Panc1 (cell line): ENCODE results near the gene MAGI2. TPM values are rescaled to one million over a fixed set of nuclear protein-coding genes. Genes with fewer than 3 reads are reported as not detected.

Source experiments
- ATAC-seq: fragments of 200-7000 bp; cut with Tn5 transposase; 2 replicates; pipeline ENCODE4 v1.9.1; 2020; ENCODE audit warnings: mild to moderate bottlenecking, moderate library complexity
- BruUV-seq: library from RNA; stranded (reverse); fragments of 400-500 nt; replicated peaks from 2 replicates; lab custom pipeline; 2021; lab: Mats Ljungman, UMichigan
- CTCF ChIA-PET: fragments of 300-600 bp; sonication (Branson Sonifier 250); formaldehyde crosslinking; loops from one replicate; lab custom pipeline; 2022; ENCODE audit warnings: antibody characterized with exemption; lab: Charles Lee
- POLR2A ChIA-PET: fragments of 300-600 bp; sonication (Branson Sonifier 250); formaldehyde crosslinking; loops from one replicate; lab custom pipeline; 2022; ENCODE audit warnings: antibody characterized with exemption; lab: Charles Lee
- DNase-seq: peaks from one replicate; pipeline ENCODE4 v3.0.0-alpha.2; 2010; ENCODE audit warnings: low read depth, low spot score
- H3K27ac ChIP-seq: 2 replicates; pipeline ENCODE4 v1.5.1; 2011; ENCODE audit warnings: mild to moderate bottlenecking, low read length, inconsistent platforms
- H3K27me3 ChIP-seq: fragments of 200-500 bp; sonication (Bioruptor generic); 2 replicates; pipeline ENCODE4 v1.6.0; 2014; ENCODE audit warnings: low read length, inconsistent platforms; ENCODE audit not compliant: control insufficient read depth, insufficient read depth
- H3K36me3 ChIP-seq: fragments of 200-500 bp; sonication (Bioruptor generic); 2 replicates; pipeline ENCODE4 v1.5.1; 2014; ENCODE audit warnings: inconsistent platforms, mild to moderate bottlenecking, low read length, moderate library complexity; ENCODE audit not compliant: control insufficient read depth, insufficient read depth
- H3K4me1 ChIP-seq: 2 replicates; pipeline ENCODE4 v1.5.1; 2011; ENCODE audit warnings: inconsistent platforms, mild to moderate bottlenecking, low read length, moderate library complexity; ENCODE audit not compliant: control insufficient read depth, insufficient read depth
- H3K4me3 ChIP-seq, 2 experiments: 2 replicates each; pipeline ENCODE4 v1.5.1; 2011 to 2012; ENCODE audit warnings: low read depth in 2 of 2, low read length in 2 of 2, mild to moderate bottlenecking in 2 of 2, inconsistent platforms in 1 of 2, moderate library complexity in 1 of 2
- H3K9me3 ChIP-seq: fragments of 200-500 bp; sonication (Bioruptor generic); 2 replicates; pipeline ENCODE4 v1.5.1; 2014; ENCODE audit warnings: low read depth, mild to moderate bottlenecking, inconsistent platforms, low read length, moderate library complexity; ENCODE audit not compliant: control insufficient read depth, insufficient read depth
- CTCF ChIP-seq: fragments of 450-650 bp; IDR thresholded peaks from 2 replicates; pipeline ENCODE4 v1.5.1; 2017; ENCODE audit warnings: mild to moderate bottlenecking
- POLR2AphosphoS5 ChIP-seq: IDR thresholded peaks from 2 replicates; pipeline ENCODE4 v1.6.1; 2012; ENCODE audit warnings: mild to moderate bottlenecking, low read depth, low read length, moderate library complexity
- REST ChIP-seq, 2 experiments: IDR thresholded peaks; 2 replicates each; pipeline ENCODE4 v1.6.1; 2011 to 2012; ENCODE audit warnings: low read depth in 2 of 2, control low read depth in 1 of 2, low read length in 1 of 2, mild to moderate bottlenecking in 1 of 2, moderate library complexity in 1 of 2; ENCODE audit not compliant: insufficient read depth in 1 of 2
- SIN3A ChIP-seq: IDR thresholded peaks from 2 replicates; pipeline ENCODE4 v1.6.1; 2012; ENCODE audit warnings: low read depth, mild to moderate bottlenecking, low read length, moderate library complexity, borderline replicate concordance; ENCODE audit not compliant: insufficient read depth
- TCF7L2 ChIP-seq: IDR thresholded peaks from 2 replicates; pipeline ENCODE4 v1.6.1; 2011; ENCODE audit warnings: mild to moderate bottlenecking, low read depth, low read length, inconsistent platforms
- in situ Hi-C: cut with HindIII; loops from 2 replicates; pipeline ENCODE4 v1.10.0; 2016; ENCODE audit warnings: low sequenced_read_pairs, low pct_unique_long_range_greater_than_20kb
- intact Hi-C: fragments of 100-400 bp; cut with micrococcal nuclease; formaldehyde crosslinking; loops from one replicate; pipeline ENCODE4 v1.10.0; 2022; ENCODE audit not compliant: unreplicated experiment
- total RNA-seq: library from RNA; stranded (reverse); gene quantifications from one replicate; pipeline ENCODE4 v1.2.1, GENCODE V29; 2021; ENCODE audit not compliant: unreplicated experiment

The MAGI2 gene
- total RNA-seq, 1 experiment from 2014 or later = 5.4 TPM

- no peaks in the 10 kb centered on the region for H3K36me3 ChIP-seq
- H3K4me3 ChIP-seq = no peak overlapping the region
- in situ Hi-C loops = no loop called here
- H3K4me1 ChIP-seq = no peaks in the 10 kb centered on the region; the same call in none of the 2 replicates
- intact Hi-C loops = no loop called here
- TF ChIP-seq CTCF (peak; percentile 9; the same call in 1 of the 2 replicates), POLR2AphosphoS5 (no peak)
- ATAC-seq (no peak), DNase-seq (no peak)
- peak overlapping the region; percentile 71; the same call in 1 of the 2 replicates for H3K27ac ChIP-seq
- no peaks in the 10 kb centered on the region; the same call in 1 of the 2 replicates for H3K9me3 ChIP-seq
- ChIA-PET POLR2A (no interaction called here), CTCF (no interaction called here)
- no peaks in the 10 kb centered on the region for H3K27me3 ChIP-seq
- no TSS peak for BruUV-seq
Observed at GRCh38 chr7:79268730-79269129, 184.7 kb downstream of the MAGI2 start.

DNA sequence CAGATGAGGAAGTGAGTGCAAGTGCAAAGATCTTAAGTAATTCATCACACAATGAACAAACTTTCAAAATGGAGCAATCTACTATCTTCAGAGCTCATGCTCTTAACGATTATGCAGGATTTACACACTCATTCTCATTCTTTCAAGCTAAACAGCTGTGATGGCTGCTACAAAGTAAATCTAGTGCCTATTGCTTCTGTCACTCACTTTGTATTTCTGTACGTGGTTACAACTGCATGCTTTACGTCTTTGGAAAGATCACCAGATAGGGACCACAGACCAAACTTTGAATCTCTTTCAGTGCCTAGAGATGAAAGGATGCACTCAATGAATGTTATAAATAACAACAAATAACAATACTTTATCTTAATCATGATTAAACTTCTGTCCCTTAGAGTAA lies 194.6 kb downstream of the MAGI2 start:
- no peak overlapping the region for H3K4me3 ChIP-seq
- intact Hi-C loops = no loop called here
- ATAC-seq (no peak), DNase-seq (no peak)
- no peak for TF ChIP-seq CTCF
- no peak for TF ChIP-seq SIN3A
- TF ChIP-seq REST (IDR thresholded peaks at IDR 0.05; ENCODE audit: insufficient read depth in 1 of 2, low read depth in 2 of 2, low read length in 1 of 2) = no peak
- CTCF ChIA-PET = no interaction called here
- no peaks in the 10 kb centered on the region for H3K4me1 ChIP-seq
- H3K27me3 ChIP-seq = no peaks in the 10 kb centered on the region
- in situ Hi-C loops = no loop called here
- no peaks in the 10 kb centered on the region for H3K36me3 ChIP-seq
- POLR2A ChIA-PET = no interaction called here
- no peak overlapping the region for H3K27ac ChIP-seq
- H3K9me3 ChIP-seq = no peaks in the 10 kb centered on the region
- BruUV-seq = no TSS peak

- Histone ChIP-seq H3K4me3 (no peak overlapping the region), H3K27me3 (no peaks in the 10 kb centered on the region), H3K4me1 (no peaks in the 10 kb centered on the region), H3K27ac (no peak overlapping the region), H3K9me3 (no peaks in the 10 kb centered on the region), H3K36me3 (no peaks in the 10 kb centered on the region)
- in situ Hi-C loops (no loop called here), intact Hi-C loops (no loop called here)
- no TSS peak for BruUV-seq
- TF ChIP-seq CTCF = no peak
- TF ChIP-seq POLR2AphosphoS5 = no peak
- TF ChIP-seq TCF7L2 = no peak
- no peak for TF ChIP-seq REST (IDR thresholded peaks at IDR 0.05; ENCODE audit: insufficient read depth in 1 of 2, low read depth in 2 of 2, low read length in 1 of 2)
- TF ChIP-seq SIN3A = no peak
- ATAC-seq (no peak), DNase-seq (no peak)
- POLR2A ChIA-PET = no interaction called here
- CTCF ChIA-PET = no interaction called here
Observed at GRCh38 chr7:79257959-79258358, 195.5 kb downstream of the MAGI2 start.
